Upper lobe of left lung (tissue), 4 donors: ENCODE data around the gene MT1E.

Experiments used
- CTCF ChIP-seq, 6 experiments: fragments of 450-650 bp in 4 of 6; fragments of 200-600 bp in 2 of 6; sonication (generic) in 2 of 6; IDR thresholded peaks; one replicate each; pipeline ENCODE4 v1.5.1; 2016 to 2019; ENCODE audit warnings: antibody characterized with exemption in 6 of 6
- POLR2A ChIP-seq, 4 donors: fragments of 450-650 bp; IDR thresholded peaks; one replicate each; pipeline ENCODE4 v1.5.1; 2016 to 2017; ENCODE audit warnings: antibody characterized with exemption in 4 of 4, mild to moderate bottlenecking in 2 of 4
- POLR2AphosphoS5 ChIP-seq, 2 donors: sonication (generic); formaldehyde crosslinking; IDR thresholded peaks; one replicate each; pipeline ENCODE4 v1.5.1; 2017; ENCODE audit warnings: antibody characterized with exemption in 2 of 2

GRCh38 chr16:56608043-56608875, 17.3 kb upstream of the MT1E start, which contains the start of gene MT2A:
- peak in 1 of 6 experiments; percentile 4 for TF ChIP-seq CTCF (IDR thresholded peaks at IDR 0.05)
- TF ChIP-seq POLR2A (IDR thresholded peaks at IDR 0.05) = peak; percentile 82 to 93 (median 91)
- peak; percentile 96 to 97 for TF ChIP-seq POLR2AphosphoS5 (IDR thresholded peaks at IDR 0.05)
